Left hindlimb (tissue), 1 donor: ENCODE measurements around the gene GPER1.
"Not testable (repeated sequence)": the region's sequence is repeated elsewhere in the genome, so short reads cannot be mapped to it uniquely, and the experiment has no call there.

Experiments used
- DNase-seq: peaks from one replicate; pipeline ENCODE4 v3.0.0-alpha.2; 2018

Gene GPER1

GRCh38 chr7:1087952-1088920, at the start of gene GPER1:
GPER1 (plus strand) TSS chr7:1088113; CDS start chr7:1091729, 3,616 bp downstream.
- peak; percentile 87 for DNase-seq

- not testable (repeated sequence) for DNase-seq
Measured at GRCh38 chr7:1040233-1040632, 47.7 kb upstream of the GPER1 start.

GRCh38 chr7:1040790-1041189, 47.1 kb upstream of the GPER1 start:
- DNase-seq, result peak; percentile 75

GRCh38 chr7:1041551-1042491, 46.1 kb upstream of the GPER1 start:
- no peak for DNase-seq

- DNase-seq, result no peak
Measured at GRCh38 chr7:1042492-1042833, 45.5 kb upstream of the GPER1 start.

- no peak for DNase-seq
Measured at GRCh38 chr7:1043552-1044188, 44.2 kb upstream of the GPER1 start.

GRCh38 chr7:1044189-1045068, 43.5 kb upstream of the GPER1 start, which contains the start of gene GPR146:
GPR146 (plus strand) TSS chr7:1044546; CDS start chr7:1057516, 12,970 bp downstream.
- peak; percentile 97 for DNase-seq

GRCh38 chr7:1045069-1046063, 42.5 kb upstream of the GPER1 start:
- DNase-seq, result no peak

GRCh38 chr7:1046722-1047679, 40.9 kb upstream of the GPER1 start:
- DNase-seq, result no peak

GRCh38 chr7:1049006-1049741, 38.7 kb upstream of the GPER1 start:
- no peak for DNase-seq

- DNase-seq, result no peak
Measured at GRCh38 chr7:1049801-1050200, 38.1 kb upstream of the GPER1 start.

- no peak for DNase-seq
Measured at GRCh38 chr7:1050254-1050906, 37.5 kb upstream of the GPER1 start.

GRCh38 chr7:1050956-1051690, 36.8 kb upstream of the GPER1 start:
- DNase-seq, result no peak

- no peak for DNase-seq
Measured at GRCh38 chr7:1052031-1052818, 35.7 kb upstream of the GPER1 start.

- no peak for DNase-seq
Measured at GRCh38 chr7:1053002-1053411, 34.9 kb upstream of the GPER1 start.

- DNase-seq, result no peak
Measured at GRCh38 chr7:1053816-1054370, 34.0 kb upstream of the GPER1 start.
